K562 (cell line): Measurements from ENCODE around the gene COL20A1. TPM values are rescaled to one million over a fixed set of nuclear protein-coding genes. Genes with fewer than 3 reads are reported as not detected.

Source experiments
- BRCA1 ChIP-seq, 2 experiments: fragments of 450-650 bp in 1 of 2; sonication (generic) in 1 of 2; formaldehyde crosslinking in 1 of 2; IDR thresholded peaks; 2 replicates each; pipeline versions ENCODE4 v1.5.0 to v1.6.1; 2017 to 2020; ENCODE audit warnings: mild to moderate bottlenecking in 1 of 2, missing genetic modification reagents in 1 of 2
- CBFA2T2 ChIP-seq: fragments of 450-650 bp; conservative IDR thresholded peaks from 2 replicates; pipeline ENCODE4 v1.6.1; 2017; ENCODE audit warnings: mild to moderate bottlenecking
- CBX3 ChIP-seq, 2 experiments: IDR thresholded peaks; 1 replicate in 1 of 2; 2 replicates in 1 of 2; pipeline ENCODE4 v1.6.1; 2012; ENCODE audit warnings: inconsistent platforms in 2 of 2, low read length in 2 of 2, borderline replicate concordance in 1 of 2, control low read depth in 1 of 2
- CBX5 ChIP-seq: IDR thresholded peaks from 2 replicates; pipeline ENCODE4 v1.6.1; 2014; ENCODE audit warnings: low read depth, borderline replicate concordance
- CHD4 ChIP-seq: fragments of 200-600 bp; sonication (generic); IDR thresholded peaks from 3 replicates; pipeline ENCODE4 v1.6.1; 2012; ENCODE audit warnings: low read depth, mild to moderate bottlenecking, mixed read lengths, low read length, inconsistent platforms; ENCODE audit not compliant: insufficient read depth, insufficient replicate concordance, poor library complexity, severe bottlenecking
- EGR1 ChIP-seq: fragments of 450-650 bp; conservative IDR thresholded peaks from 2 replicates; pipeline ENCODE4 v1.6.1; 2017; ENCODE audit warnings: mild to moderate bottlenecking
- GATA2 ChIP-seq: sonication (generic); formaldehyde crosslinking; IDR thresholded peaks from 2 replicates; pipeline ENCODE4 v1.4.0; 2020; ENCODE audit warnings: mild to moderate bottlenecking, missing genetic modification reagents
- KHSRP ChIP-seq: fragments of 450-650 bp; IDR thresholded peaks from 2 replicates; pipeline ENCODE4 v1.6.1; 2017
- KLF1 ChIP-seq: fragments of 450-650 bp; IDR thresholded peaks from 2 replicates; pipeline ENCODE4 v1.6.1; 2016; ENCODE audit warnings: missing genetic modification characterization, missing compliant biosample characterization
- LCOR ChIP-seq: sonication (generic); formaldehyde crosslinking; IDR thresholded peaks from 2 replicates; pipeline ENCODE4 v1.8.0; 2022; ENCODE audit warnings: mild to moderate bottlenecking, missing genetic modification reagents
- MBD2 ChIP-seq: sonication (generic); IDR thresholded peaks from 2 replicates; pipeline ENCODE4 v1.6.1; 2016; ENCODE audit warnings: low read depth, borderline replicate concordance
- MTA2 ChIP-seq: fragments of 450-650 bp; IDR thresholded peaks from 2 replicates; pipeline ENCODE4 v1.6.1; 2016; ENCODE audit warnings: low read depth
- MYC ChIP-seq, 2 experiments: fragments of 250-450 bp in 1 of 2; sonication (Bioruptor Pico) in 1 of 2; IDR thresholded peaks; 2 replicates each; pipeline versions ENCODE4 v1.5.1 to v1.6.1; 2012 to 2021; ENCODE audit warnings: low read depth in 2 of 2, borderline replicate concordance in 1 of 2, improper control_type of control experiment in 1 of 2, low read length in 1 of 2, mild to moderate bottlenecking in 1 of 2, moderate library complexity in 1 of 2
- NCOA1 ChIP-seq: fragments of 450-650 bp; IDR thresholded peaks from 2 replicates; pipeline ENCODE4 v1.6.1; 2016; ENCODE audit warnings: low read depth
- NCOA4 ChIP-seq: fragments of 450-650 bp; IDR thresholded peaks from 2 replicates; pipeline ENCODE4 v1.6.1; 2018; ENCODE audit warnings: mild to moderate bottlenecking; ENCODE audit not compliant: partially characterized antibody
- NRF1 ChIP-seq, 2 experiments: fragments of 450-650 bp; IDR thresholded peaks in 1 of 2; conservative IDR thresholded peaks in 1 of 2; 2 replicates each; pipeline ENCODE4 v1.6.1; 2014; ENCODE audit warnings: mild to moderate bottlenecking in 2 of 2
- RB1 ChIP-seq: fragments of 450-650 bp; IDR thresholded peaks from 2 replicates; pipeline ENCODE4 v1.6.1; 2017; ENCODE audit warnings: low read depth, mild to moderate bottlenecking
- RBM25 ChIP-seq: fragments of 200-400 bp; formaldehyde crosslinking; IDR thresholded peaks from 2 replicates; pipeline ENCODE4 v1.6.1; 2018; ENCODE audit warnings: low read length, low read depth, moderate library complexity; ENCODE audit not compliant: severe bottlenecking
- RFX5 ChIP-seq: IDR thresholded peaks from 2 replicates; pipeline ENCODE4 v1.6.1; 2011; ENCODE audit warnings: low read depth, mild to moderate bottlenecking, improper control_type of control experiment, low read length
- RHOXF2B ChIP-seq: fragments of 250-450 bp; sonication (Bioruptor Pico); conservative IDR thresholded peaks from 2 replicates; pipeline ENCODE4 v1.5.1; 2021
- TBP ChIP-seq: optimal IDR thresholded peaks from 2 replicates; pipeline ENCODE3; 2011; ENCODE audit warnings: low read depth, low read length, improper control_type of control experiment
- YY1 ChIP-seq, 3 experiments: IDR thresholded peaks; 2 replicates each; pipeline ENCODE4 v1.6.1; 2011; ENCODE audit warnings: low read length in 2 of 3, mild to moderate bottlenecking in 2 of 3, moderate library complexity in 2 of 3, borderline replicate concordance in 1 of 3, control low read depth in 1 of 3, low read depth in 1 of 3; ENCODE audit not compliant: insufficient read depth in 3 of 3, insufficient replicate concordance in 2 of 3, control insufficient read depth in 1 of 3, insufficient read length in 1 of 3; ENCODE audit errors: extremely low read depth in 1 of 3
- ZFX ChIP-seq: sonication (generic); formaldehyde crosslinking; IDR thresholded peaks from 2 replicates; pipeline ENCODE4 v1.8.0; 2022; ENCODE audit warnings: mild to moderate bottlenecking, missing genetic modification reagents, moderate library complexity
- ZNF23 ChIP-seq: fragments of 250-450 bp; sonication (Bioruptor Pico); IDR thresholded peaks from 2 replicates; pipeline ENCODE4 v1.4.0; 2020; ENCODE audit warnings: mild to moderate bottlenecking
- ZNF347 ChIP-seq: fragments of 450-650 bp; formaldehyde crosslinking; IDR thresholded peaks from 2 replicates; pipeline ENCODE4 v1.4.0; 2020; ENCODE audit warnings: low read depth, mild to moderate bottlenecking, moderate library complexity
- ZNF354B ChIP-seq: fragments of 250-450 bp; sonication (Bioruptor Pico); IDR thresholded peaks from 2 replicates; pipeline ENCODE4 v1.4.0; 2020
- ZNF507 ChIP-seq: conservative IDR thresholded peaks from 2 replicates; pipeline ENCODE4 v1.6.1; 2017; ENCODE audit warnings: missing genetic modification characterization, missing compliant biosample characterization
- polyA plus RNA-seq, 8 experiments: library from polyadenylated mRNA; depleted of rRNA in 4 of 8; stranded (reverse) in 5 of 8; unstranded in 3 of 8; fragments of >200 nt; fragmentation: Nextera tagmentation in 2 of 8; fragmentation: Illumina TruSeq in 1 of 8; extraction: Ambion mirVana in 2 of 8; extraction: Trizol in 1 of 8; gene quantifications; 2 replicates each; pipeline versions ENCODE4 v1.2.1 to v1.2.3, GENCODE V29; 2011 to 2014; ENCODE audit warnings: inconsistent platforms in 1 of 8, missing spikeins in 1 of 8
- total RNA-seq, 7 experiments: library from RNA; depleted of rRNA in 6 of 7; stranded (reverse); fragments of >200 nt in 6 of 7; fragmentation: Illumina TruSeq in 2 of 7; extraction: Trizol in 2 of 7; gene quantifications; 2 replicates each; pipeline versions ENCODE4 v1.2.1 to v1.2.3, GENCODE V29; 2011 to 2021; ENCODE audit warnings: low replicate concordance in 1 of 7
- TF ChIP-seq, protein P1 (sequence below): fragments of 450-650 bp; formaldehyde crosslinking; IDR thresholded peaks from 2 replicates; pipeline ENCODE4 v1.4.0; 2020; ENCODE audit warnings: mild to moderate bottlenecking, moderate library complexity
- TF ChIP-seq, protein P2 (sequence below): sonication (generic); formaldehyde crosslinking; IDR thresholded peaks from 2 replicates; pipeline ENCODE4 v1.8.0; 2023; ENCODE audit warnings: mild to moderate bottlenecking, missing genetic modification reagents
- TF ChIP-seq, protein P3 (sequence below): sonication (generic); formaldehyde crosslinking; IDR thresholded peaks from 2 replicates; pipeline ENCODE4 v1.9.0; 2022; ENCODE audit warnings: mild to moderate bottlenecking, missing genetic modification reagents

Gene COL20A1
- total and polyA plus RNA-seq, 9 of the 15 experiments (the other 6 are each of a cell fraction or from before 2014, with no cell fraction given) = not detected

DNA sequence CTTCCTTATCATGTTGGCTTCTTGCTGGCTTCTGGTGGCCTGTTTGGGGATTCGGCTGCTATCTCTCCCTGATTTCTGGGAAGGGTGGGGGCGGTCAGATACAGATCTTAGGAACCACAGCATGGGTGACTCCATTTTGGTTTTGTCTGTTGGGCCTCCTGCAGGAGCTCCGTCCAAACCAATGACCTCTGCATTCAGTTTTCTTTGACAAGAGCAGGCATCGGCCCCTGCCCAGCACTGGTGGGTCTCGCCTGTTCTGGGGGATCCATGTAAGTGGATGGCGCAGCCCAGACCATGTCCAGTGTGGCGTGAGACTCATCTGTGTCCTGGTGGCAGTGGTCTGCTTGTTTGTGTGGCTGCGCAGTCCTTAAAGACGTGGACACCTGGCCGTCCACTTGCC is 29.0 kb upstream of the COL20A1 start (continued):
- TF ChIP-seq, protein P1, sequence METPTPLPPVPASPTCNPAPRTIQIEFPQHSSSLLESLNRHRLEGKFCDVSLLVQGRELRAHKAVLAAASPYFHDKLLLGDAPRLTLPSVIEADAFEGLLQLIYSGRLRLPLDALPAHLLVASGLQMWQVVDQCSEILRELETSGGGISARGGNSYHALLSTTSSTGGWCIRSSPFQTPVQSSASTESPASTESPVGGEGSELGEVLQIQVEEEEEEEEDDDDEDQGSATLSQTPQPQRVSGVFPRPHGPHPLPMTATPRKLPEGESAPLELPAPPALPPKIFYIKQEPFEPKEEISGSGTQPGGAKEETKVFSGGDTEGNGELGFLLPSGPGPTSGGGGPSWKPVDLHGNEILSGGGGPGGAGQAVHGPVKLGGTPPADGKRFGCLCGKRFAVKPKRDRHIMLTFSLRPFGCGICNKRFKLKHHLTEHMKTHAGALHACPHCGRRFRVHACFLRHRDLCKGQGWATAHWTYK (CRISPR knock-in tag) = peak; percentile 90
- TF ChIP-seq NCOA1 (no peak), ZNF354B (CRISPR knock-in tag) (peak; percentile 83), ZFX (no peak), NCOA4 (no peak), CBX5 (no peak), MBD2 (no peak), KLF1 (tag) (peak; percentile 84), NRF1 (conservative IDR thresholded peaks at IDR 0.05 in 1 of 2, IDR thresholded peaks at IDR 0.05 in 1 of 2) (no peak), CBFA2T2 (no peak), MTA2 (no peak), RHOXF2B (peak; percentile 87), RB1 (no peak), YY1 (IDR thresholded peaks at IDR 0.05; ENCODE audit: borderline replicate concordance in 1 of 3, control insufficient read depth in 1 of 3, extremely low read depth in 1 of 3, insufficient read depth in 3 of 3, insufficient read length in 1 of 3, insufficient replicate concordance in 2 of 3, low read depth in 1 of 3, low read length in 2 of 3) (no peak), ZNF507 (no peak), RBM25 (no peak), TBP (no peak), RFX5 (no peak), BRCA1 (IDR thresholded peaks at IDR 0.05) (no peak), BRCA1 (CRISPR knock-in tag; IDR thresholded peaks at IDR 0.05) (no peak), MYC (IDR thresholded peaks at IDR 0.05; ENCODE audit: low read depth, low read length) (no peak), MYC (CRISPR knock-in tag; IDR thresholded peaks at IDR 0.05; ENCODE audit: borderline replicate concordance, low read depth) (peak; percentile 94), ZNF23 (CRISPR knock-in tag) (no peak), EGR1 (no peak), CHD4 (no peak), KHSRP (no peak), CBX3 (IDR thresholded peaks at IDR 0.05; ENCODE audit: borderline replicate concordance in 1 of 2, low read length in 2 of 2) (no peak), LCOR (no peak), ZNF347 (no peak), GATA2 (CRISPR knock-in tag) (no peak)
- TF ChIP-seq, protein P2, sequence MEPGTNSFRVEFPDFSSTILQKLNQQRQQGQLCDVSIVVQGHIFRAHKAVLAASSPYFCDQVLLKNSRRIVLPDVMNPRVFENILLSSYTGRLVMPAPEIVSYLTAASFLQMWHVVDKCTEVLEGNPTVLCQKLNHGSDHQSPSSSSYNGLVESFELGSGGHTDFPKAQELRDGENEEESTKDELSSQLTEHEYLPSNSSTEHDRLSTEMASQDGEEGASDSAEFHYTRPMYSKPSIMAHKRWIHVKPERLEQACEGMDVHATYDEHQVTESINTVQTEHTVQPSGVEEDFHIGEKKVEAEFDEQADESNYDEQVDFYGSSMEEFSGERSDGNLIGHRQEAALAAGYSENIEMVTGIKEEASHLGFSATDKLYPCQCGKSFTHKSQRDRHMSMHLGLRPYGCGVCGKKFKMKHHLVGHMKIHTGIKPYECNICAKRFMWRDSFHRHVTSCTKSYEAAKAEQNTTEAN (CRISPR knock-in tag) = no peak
- TF ChIP-seq, protein P3, sequence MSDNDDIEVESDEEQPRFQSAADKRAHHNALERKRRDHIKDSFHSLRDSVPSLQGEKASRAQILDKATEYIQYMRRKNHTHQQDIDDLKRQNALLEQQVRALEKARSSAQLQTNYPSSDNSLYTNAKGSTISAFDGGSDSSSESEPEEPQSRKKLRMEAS (CRISPR knock-in tag) = no peak
